Right hindlimb (tissue), 1 donor: ENCODE measurements around the gene PRKAR2A.
"Not testable (repeated sequence)": the region's sequence is repeated elsewhere in the genome, so short reads cannot be mapped to it uniquely, and the experiment has no call there.

ENCODE experiments used
- DNase-seq: peaks from one replicate; pipeline ENCODE4 v3.0.0-alpha.2; 2018

The PRKAR2A gene

DNA sequence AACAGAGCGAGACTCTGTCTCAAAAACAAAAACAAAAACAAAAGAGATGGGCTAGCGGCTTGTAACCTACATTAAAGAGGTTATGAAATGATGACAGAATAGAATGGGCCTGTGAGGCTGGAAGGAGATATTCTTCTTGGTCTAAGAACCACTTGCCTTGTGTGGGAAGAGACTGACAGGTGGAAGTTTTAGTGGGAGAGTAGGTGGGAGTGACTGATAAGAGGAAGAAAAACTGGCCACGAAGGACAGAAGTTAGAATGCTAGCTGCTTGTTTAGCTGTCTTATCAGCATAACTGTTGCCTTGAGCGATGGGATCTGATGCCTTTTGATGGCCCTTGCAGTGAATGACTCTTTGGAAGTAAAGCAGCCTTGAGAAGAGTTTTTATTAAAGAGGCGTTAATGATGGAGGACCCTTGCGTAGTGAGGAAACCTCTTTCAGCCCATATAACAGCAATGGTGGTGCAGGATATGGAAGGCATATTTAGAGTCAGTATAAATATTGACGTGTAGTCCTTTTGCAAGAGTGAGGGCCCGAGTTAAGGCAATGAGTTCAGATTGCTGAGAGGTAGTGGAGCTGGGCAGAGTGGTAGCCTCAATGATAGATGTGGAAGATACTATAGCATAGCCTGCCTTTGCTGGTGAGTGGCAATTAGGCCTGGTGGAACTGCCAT is 122.4 kb downstream of the PRKAR2A start:
- not testable (repeated sequence) for DNase-seq

DNA sequence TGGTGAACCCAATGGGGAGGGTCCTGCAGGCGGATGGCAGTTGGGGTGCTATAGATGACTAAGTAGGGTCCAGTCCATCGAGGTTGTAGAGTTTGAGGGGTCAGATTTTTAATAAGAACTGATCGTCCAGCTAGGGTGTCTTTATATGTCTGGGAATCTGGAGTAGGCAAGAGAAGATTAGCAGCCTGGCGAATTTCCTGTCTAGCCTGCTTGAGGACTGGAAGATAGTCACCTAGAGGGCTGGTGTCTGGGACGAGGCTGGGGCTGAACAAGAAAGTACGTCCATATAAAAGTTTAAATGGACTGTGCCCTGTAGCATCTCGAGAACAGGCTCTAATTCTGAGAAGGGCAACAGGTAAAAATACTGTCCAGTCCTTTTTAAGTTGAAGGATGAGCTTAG is 123.9 kb downstream of the PRKAR2A start:
- DNase-seq = no peak

DNA sequence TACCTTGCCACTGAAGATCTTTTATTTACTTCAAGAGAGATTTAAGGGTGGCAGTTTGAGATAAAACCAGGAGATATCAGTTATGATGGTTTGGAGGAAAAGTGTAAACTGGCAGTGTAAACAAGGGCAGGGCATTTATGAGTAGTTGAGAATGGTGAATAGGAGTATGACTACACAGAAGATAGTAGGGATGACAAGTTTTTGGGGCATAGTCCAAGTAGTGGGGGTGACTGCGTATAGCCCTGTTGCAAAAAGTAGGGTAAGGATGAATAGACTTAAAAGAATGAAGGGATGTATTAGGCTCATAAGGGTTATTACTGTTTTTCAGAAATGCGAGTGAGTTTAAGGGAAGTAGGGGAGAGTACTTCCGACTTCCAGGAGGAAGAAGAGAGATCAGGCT is 124.4 kb downstream of the PRKAR2A start:
- not testable (repeated sequence) for DNase-seq

DNA sequence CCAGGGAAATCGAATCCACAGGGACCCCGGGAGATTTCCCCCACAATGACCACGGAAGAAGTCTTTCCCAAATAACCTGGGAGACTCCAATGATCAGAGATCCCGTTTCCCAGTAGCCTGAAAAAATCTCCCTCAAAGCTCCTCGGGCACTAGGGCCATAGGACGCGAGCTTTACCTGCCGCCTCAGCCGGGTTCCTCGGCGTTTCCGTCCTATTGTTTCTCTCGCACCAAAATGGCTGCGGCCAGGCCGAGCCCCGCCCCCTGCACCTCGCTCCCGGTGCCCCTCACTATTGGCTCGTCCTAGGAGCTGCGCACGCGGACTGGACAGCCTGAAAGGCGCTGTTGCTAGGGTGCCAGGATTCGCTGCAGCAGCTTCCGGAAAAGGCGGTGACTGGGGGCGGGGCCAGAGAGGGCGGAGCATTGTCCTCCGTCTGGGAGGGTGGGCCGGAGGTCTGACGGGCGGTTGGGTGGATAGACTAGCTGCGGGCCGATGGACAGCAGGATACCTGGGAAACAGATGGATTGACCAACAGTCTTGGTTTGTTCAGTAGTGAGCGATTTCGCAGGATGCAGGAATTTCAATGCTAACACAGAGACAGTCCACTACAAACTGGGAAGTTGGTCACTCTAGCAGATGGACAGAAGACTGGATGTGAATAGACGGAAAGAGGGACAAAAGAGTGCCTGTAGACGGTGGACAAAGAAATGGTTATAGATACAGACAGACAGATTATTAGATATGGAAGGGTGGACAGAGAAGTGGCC is 130.5 kb downstream of the PRKAR2A start, which contains the start of gene IP6K2:
Gene IP6K2, minus strand, starts transcription at position 240 of the 765 bp plus-strand sequence. CDS start 21,930 bp downstream, outside the sequence.
- DNase-seq = peak; percentile 99

DNA sequence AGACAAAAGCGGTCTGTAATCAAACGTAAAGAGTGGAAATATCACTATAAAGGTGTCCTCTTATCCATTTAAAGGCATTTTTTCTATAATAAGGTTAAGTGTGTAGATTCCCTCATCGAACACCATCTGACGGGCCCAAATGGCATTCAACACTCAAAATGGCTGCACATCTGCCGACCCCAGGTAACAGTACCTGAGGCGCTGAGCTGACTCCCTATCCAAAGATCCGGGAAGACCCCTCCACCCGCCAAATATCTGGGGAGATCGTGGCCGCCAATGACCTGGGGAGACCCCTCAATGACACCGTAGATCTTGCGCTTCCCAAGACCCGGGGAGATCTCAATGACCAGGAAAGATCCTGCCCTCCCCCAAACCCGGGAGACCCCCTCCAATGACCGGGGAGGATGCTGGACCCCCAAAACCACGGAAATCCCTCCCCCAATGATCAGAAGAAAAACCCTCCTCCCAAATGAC is 131.1 kb downstream of the PRKAR2A start:
- peak; percentile 51 for DNase-seq

DNA sequence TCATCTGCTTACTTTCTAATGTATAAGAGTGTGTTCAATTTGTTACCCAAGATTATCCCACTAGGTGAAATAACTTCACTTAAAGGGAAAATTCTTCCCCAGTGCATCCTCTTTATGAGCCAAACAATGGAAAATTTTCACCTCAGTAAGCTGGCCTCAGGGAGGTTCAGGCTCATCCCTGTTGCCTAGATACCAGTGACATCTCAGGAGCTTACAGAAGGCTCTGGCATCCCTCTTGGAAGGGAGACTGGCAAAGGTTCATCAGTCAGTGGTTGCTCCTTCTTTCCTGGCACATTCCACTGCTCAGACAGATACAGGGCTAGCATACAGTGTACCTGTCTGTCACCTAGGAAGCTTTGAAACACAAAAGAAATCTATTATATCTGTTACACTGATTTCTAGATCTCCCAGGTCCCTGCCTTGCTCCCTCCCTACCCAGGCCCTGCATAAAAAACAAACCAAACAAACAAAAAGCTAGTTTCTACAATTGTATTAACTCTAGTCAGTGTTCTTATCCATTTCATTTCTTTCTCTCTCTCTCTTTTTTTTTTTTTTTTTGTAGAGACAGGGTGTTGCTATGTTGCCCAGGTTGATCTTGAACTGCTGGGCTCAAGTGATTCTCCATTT is 132.4 kb downstream of the PRKAR2A start:
- DNase-seq = no peak

DNA sequence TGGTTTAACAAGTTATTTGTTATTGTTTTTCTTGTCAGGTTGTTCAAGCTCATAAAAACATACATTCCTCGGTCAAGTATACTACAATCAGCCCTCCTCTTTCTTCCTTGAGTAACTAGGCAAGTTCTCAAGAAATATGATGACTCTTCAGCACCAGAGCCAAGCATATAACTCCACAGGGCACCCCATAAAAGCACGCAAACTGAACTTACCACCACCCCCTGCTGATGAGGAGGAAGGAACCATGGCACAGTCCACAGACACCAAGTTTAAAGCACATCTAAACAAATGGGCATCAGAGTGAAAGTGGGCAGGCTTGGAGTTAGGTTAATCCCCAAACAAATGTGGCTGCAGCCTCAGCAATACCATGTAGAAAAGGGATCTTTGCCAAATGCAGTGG is 135.9 kb downstream of the PRKAR2A start:
- no peak for DNase-seq

DNA sequence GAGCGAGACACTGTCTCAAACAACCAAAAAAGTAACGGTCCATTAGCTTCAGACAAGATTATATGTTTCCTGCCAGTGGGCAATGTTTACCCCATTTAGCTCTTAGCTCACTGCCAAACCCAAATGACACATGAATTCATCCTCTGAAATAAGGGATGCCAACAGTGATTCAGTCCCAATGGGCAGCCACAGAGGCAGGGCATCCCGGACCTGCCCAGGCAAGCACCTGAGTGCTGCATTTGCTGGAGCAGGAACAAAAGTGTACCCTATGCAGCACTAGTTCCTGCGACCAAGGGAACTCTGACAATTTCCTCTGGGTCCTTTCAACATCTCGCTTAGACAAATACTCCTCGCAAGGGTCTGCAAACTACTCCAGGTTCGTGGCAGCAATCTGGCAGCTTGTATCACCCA is 138.6 kb downstream of the PRKAR2A start:
- DNase-seq = no peak

DNA sequence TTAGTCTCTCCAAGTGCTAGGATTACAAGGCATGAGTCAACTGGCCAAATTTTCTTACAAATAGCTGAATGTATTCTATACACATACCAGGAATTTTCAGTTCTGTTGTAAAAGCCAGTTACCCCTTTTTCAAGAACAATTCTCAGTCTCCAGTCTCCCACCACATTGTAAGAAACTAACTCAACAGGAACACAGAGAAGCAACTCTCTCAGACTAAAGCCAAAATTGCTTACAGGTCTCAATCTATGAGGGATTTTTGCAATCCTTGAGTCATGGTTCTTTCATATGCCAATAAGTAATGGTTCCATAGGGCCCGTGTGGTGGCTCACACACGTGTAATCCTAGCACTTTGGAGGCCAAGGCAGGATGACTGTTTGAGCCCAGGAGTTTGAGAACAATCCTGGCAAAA is 139.2 kb downstream of the PRKAR2A start:
- DNase-seq = no peak

DNA sequence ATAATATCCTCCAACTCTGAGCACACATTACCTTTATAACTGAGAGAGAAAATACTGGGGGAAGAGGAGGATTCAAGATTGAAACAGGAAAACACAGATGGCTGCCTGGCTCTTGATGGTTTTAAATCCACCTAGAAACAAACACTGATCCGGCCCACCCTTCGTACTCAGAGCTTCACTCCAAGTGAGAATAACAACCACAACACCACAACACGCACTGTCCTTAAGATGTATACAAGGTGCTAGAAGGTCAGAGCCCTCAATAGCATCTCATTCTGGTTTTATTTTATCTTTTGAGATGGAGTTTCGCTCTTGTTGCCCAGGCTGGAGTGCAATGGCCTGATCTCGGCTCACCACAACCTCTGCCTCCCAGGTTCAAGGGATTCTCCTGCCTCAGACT is 140.5 kb downstream of the PRKAR2A start:
- DNase-seq = no peak

DNA sequence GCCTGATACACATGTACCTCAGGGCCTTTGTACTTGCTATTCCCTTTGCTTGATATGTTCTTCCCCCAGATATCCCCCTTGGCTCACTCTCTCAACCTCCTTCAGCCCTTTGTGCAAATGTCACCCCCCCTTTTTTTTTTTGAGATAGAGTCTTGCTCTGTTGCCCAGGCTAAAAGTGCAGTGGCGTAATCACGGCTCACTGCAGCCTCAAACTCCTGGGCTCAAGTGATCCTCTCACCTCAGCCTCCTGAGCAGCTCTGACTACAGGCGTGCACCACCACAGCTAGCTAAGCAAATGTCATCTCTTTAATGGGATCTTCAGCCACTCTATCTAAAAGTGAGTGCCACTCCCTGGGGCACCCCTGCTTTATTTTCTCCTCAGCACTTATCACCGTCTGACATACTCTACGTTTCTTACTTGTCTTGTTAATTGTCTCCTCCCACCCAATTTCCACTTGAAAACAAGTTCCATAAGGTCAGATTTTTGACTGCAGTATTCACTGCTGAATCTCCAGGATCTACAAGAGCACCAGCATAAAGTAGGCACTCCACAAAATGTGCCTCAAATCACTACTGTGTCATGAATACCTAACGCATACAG is 145.3 kb downstream of the PRKAR2A start:
- no peak for DNase-seq

DNA sequence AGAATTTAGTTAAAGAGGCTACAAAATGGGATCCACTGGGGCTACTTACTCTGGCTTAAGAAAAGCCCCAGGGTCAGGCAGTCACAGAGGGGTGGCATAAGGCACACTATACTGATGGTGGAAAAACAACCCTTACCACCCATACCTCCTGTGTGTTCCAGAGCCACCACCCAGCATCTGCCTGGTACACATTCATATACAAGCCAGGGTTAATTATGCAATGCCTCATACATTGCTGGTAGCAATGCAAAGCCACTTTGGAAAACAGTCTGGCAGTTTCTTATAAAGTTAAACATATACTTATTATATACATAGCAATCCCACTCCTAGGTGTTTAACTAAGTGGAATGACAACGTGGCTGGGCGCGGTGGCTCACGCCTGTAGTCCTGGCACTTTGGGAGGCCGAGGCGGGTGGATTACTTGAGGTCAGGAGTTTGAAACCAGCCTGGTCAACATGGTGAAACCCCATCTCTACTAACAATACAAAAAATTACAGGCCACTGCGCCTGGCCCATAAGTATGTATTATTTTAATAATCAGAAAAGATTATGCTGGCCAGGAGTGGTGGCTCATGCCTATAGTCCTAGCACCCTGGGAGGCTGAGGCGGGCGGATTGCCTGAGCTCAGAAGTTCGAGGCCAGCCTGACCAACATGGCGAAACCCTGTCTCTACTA is 146.8 kb downstream of the PRKAR2A start:
- no peak for DNase-seq

DNA sequence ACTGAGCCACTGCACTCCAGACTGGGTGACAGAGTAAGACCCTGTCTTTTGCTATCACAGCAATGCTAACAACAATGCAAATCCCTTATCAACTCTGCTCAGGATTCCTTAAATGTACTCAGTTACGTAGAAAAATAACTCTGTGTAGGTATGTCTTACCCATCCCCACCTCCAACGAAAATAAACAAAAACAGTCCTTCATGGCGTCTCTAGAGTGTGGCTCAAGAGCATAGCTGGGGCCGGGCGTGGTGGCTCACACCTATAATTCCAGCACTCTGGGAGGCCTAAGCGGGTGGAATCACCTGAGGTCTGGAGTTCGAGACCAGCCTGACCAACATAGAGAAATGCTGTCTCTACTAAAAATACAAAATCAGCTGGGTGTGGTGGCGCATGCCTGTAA is 148.8 kb downstream of the PRKAR2A start:
- DNase-seq = no peak

DNA sequence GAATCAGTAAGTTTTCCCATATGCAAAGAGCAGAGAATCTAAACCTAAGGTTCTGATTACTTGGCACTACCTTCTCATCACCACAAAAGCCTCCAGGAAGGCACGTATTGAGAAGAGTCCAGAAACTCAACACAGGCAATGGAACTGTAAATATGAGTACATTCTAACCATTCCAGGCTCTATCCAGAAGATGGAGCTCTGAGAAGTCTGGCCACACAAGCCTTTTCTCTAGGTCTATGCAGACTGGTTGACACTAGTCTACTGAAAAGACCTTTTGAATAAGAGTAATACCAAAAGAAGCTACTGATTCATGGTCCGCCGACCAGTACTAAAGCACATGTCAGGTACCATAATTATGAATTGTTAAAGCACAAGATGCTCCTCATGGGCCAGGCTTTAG is 149.7 kb downstream of the PRKAR2A start:
- DNase-seq = no peak

DNA sequence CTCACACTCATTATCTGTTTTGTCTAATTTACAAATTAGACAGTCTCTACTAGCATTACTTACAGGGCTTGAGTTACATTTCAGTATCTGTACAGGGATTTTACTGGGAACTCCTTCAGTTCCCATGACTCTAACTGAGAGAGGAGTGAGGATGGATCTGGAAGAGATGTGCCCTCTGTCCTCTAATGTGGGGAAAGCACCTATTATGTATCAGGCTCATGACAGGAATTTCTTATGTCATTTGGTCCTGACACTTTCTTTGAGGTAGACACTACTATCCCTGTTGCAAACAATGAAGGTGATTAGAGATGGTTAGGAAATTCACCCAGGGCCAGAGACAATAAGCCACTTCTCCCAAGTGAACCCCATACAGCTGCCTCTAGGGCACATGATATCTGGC is 151.1 kb downstream of the PRKAR2A start:
- no peak for DNase-seq
